Transverse colon (tissue), 4 donors: ENCODE data around the gene HIVEP2. TPM values are rescaled to one million over a fixed set of nuclear protein-coding genes. Genes with fewer than 3 reads are reported as not detected.

Experiments used
- DNase-seq: peaks from one replicate; pipeline ENCODE4 v3.0.0-alpha.2; 2019
- H3K27ac ChIP-seq, 4 donors: fragments of 200-600 bp; sonication (generic); 2 replicates each; pipeline ENCODE4 v1.5.1; 2016 to 2018; ENCODE audit warnings: inconsistent platforms in 4 of 4
- H3K27me3 ChIP-seq: fragments of 200-600 bp; sonication (generic); 2 replicates; pipeline ENCODE4 v1.5.1; 2017; ENCODE audit warnings: inconsistent platforms
- H3K36me3 ChIP-seq, 4 donors: fragments of 200-600 bp; sonication (generic); 2 replicates each; pipeline ENCODE4 v1.5.1; 2017 to 2019; ENCODE audit warnings: inconsistent platforms in 4 of 4
- H3K4me1 ChIP-seq, 4 donors: fragments of 200-600 bp; sonication (generic); 2 replicates each; pipeline ENCODE4 v1.5.1; 2017 to 2020; ENCODE audit warnings: inconsistent platforms in 4 of 4
- H3K4me3 ChIP-seq, 4 donors: fragments of 200-600 bp; sonication (generic); 1 replicate in 1 of 4; 2 replicates in 3 of 4; pipeline versions ENCODE4 v1.5.1 to v1.6.1; 2017 to 2019; ENCODE audit warnings: inconsistent platforms in 4 of 4
- H3K9me3 ChIP-seq, 2 donors: fragments of 200-600 bp; sonication (generic); 2 replicates each; pipeline ENCODE4 v1.5.1; 2017 to 2019; ENCODE audit warnings: inconsistent platforms in 2 of 2
- EP300 ChIP-seq: sonication (generic); formaldehyde crosslinking; IDR thresholded peaks from one replicate; pipeline ENCODE4 v1.6.1; 2017; ENCODE audit warnings: antibody characterized with exemption, low read depth
- POLR2A ChIP-seq: fragments of 450-650 bp; IDR thresholded peaks from one replicate; pipeline ENCODE4 v1.6.1; 2016; ENCODE audit warnings: antibody characterized with exemption, mild to moderate bottlenecking, moderate library complexity
- POLR2AphosphoS5 ChIP-seq, 3 donors: sonication (generic); formaldehyde crosslinking; IDR thresholded peaks; one replicate each; pipeline ENCODE4 v1.6.1; 2016; ENCODE audit warnings: antibody characterized with exemption in 3 of 3
- WGBS, 2 donors: methylation state at CpG; one replicate each; pipeline ENCODE4 v1.1.5; 2018; ENCODE audit warnings: low coverage in 1 of 2; 5-methylcytosine and 5-hydroxymethylcytosine counted together
- in situ Hi-C, 4 donors: fragments of 200-750 bp; cut with MboI; loops; one replicate each; pipeline versions ENCODE4 v1.15.0 to v1.15.1; 2017; ENCODE audit warnings: low sequenced_read_pairs in 3 of 4, low pct_ligation_motif_present in 1 of 4, low pct_unique_long_range_greater_than_20kb in 1 of 4
- intact Hi-C: fragments of 100-400 bp; cut with DNase I; formaldehyde crosslinking; loops from one replicate; pipeline ENCODE4 v1.15.1; 2023; ENCODE audit warnings: low total_unique reads
- total RNA-seq, 4 donors: library from RNA; depleted of rRNA; stranded (reverse); fragments of >200 nt; gene quantifications; one replicate each; pipeline ENCODE4 v1.1.0, GENCODE V29; 2016
- TF ChIP-seq, protein P1 (sequence below), 5 experiments: fragments of 200-600 bp in 3 of 5; fragments of 450-650 bp in 2 of 5; sonication (generic) in 3 of 5; IDR thresholded peaks; 1 replicate in 2 of 5; 2 replicates in 3 of 5; pipeline ENCODE4 v1.5.1; 2016 to 2017; ENCODE audit warnings: antibody characterized with exemption in 5 of 5, inconsistent platforms in 3 of 5, mild to moderate bottlenecking in 2 of 5, moderate library complexity in 1 of 5

HIVEP2 gene
- total RNA-seq, 4 donors from 2014 or later = 10.0 to 22.5 (median 13.7) TPM

DNA sequence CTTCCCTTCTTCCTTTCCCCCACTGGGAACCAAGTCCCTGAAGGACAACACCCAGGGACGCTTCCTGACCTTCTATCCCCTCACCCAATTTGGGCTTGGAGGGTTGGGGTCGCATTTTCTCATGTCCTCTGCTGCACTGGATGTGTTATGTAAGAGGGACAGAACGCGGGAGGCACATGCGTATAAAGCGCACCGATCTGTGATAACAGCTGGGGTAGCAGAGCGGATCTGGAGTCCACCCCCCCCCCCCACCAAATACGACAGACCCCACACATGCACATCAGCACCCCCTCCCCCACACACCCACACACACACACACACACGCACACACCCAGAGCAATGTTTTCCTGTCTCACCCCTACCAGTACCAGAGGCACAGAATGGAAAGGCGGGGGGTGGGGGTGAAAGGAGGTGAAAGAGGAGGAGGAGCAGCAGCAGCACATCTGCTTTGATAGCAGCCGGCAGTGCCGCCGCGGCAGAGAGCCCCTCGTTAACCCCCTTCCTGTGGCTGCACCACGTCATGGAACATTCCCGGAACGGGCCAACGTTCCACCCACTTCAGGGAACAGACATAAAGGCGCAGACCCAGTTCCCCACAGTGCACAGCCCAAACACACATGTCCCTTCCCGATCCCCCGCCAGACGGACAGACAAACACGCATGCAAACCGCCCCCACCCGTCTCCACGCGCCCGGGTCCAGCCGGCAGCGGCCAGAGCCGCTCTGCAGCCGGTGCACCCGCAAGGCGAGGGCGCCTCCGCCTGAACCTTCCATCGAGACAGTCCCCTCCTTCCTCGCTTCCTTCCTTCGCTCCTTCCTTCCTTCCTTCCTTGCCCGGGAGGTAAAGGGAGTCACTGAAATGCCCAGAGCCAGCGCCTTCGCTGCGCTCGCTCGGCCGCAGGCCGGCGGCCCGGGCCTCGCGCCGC lies 590 bp downstream of the HIVEP2 start:
- no peaks in the 10 kb centered on the region for H3K36me3 ChIP-seq
- TF ChIP-seq EP300 = peak; percentile 95
- TF ChIP-seq POLR2A = peak; percentile 87
- peak; percentile 89 to 94 (median 92) for TF ChIP-seq POLR2AphosphoS5 (IDR thresholded peaks at IDR 0.05)
- TF ChIP-seq, protein P1, sequence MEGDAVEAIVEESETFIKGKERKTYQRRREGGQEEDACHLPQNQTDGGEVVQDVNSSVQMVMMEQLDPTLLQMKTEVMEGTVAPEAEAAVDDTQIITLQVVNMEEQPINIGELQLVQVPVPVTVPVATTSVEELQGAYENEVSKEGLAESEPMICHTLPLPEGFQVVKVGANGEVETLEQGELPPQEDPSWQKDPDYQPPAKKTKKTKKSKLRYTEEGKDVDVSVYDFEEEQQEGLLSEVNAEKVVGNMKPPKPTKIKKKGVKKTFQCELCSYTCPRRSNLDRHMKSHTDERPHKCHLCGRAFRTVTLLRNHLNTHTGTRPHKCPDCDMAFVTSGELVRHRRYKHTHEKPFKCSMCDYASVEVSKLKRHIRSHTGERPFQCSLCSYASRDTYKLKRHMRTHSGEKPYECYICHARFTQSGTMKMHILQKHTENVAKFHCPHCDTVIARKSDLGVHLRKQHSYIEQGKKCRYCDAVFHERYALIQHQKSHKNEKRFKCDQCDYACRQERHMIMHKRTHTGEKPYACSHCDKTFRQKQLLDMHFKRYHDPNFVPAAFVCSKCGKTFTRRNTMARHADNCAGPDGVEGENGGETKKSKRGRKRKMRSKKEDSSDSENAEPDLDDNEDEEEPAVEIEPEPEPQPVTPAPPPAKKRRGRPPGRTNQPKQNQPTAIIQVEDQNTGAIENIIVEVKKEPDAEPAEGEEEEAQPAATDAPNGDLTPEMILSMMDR (IDR thresholded peaks at IDR 0.05) = no peak
- H3K27me3 ChIP-seq = no peaks in the 10 kb centered on the region
- in situ Hi-C loops = no loop called here
- H3K9me3 ChIP-seq = no peaks in the 10 kb centered on the region
- H3K27ac ChIP-seq = peak overlapping the region; percentile 94 to 99 (median 98)
- peak; percentile 89 for DNase-seq
- H3K4me3 ChIP-seq = peak overlapping the region; percentile 80 to 87 (median 83)
- WGBS, 2 donors = 0 to 1% methylated on average over 2 to 53 of the region's 54 CpGs
- intact Hi-C loops = loop anchor here (10.0 kb wide), 1 partner anchor 60 kb away; no protein-coding TSS in a partner anchor
- H3K4me1 ChIP-seq = peaks cover 9 to 30% (median 13%) of the 10 kb centered on the region in 4 donors

DNA sequence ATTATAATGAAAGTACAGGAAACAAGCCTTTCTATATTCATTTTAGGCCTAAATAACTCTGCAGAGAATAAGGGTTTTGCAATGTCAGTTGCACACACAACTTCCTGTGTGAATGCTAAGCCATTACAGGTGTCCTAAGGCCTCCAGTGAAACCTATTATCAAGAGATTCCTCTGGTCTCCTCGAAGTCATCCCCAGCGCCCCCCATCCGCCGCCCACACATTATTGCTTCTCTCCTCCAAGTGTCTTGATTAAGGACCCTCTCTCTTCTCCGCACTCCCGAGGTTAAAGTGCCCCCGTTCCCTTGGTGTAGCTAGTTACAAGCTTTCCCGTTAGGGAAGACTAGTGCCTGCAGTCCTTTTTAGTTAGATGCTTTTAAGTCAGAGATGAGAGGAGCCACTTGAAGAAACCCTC lies 1.3 kb downstream of the HIVEP2 start:
- Histone ChIP-seq H3K27me3 (no peaks in the 10 kb centered on the region), H3K9me3 (no peaks in the 10 kb centered on the region), H3K27ac (peak overlapping the region; percentile 94 to 99 (median 98)), H3K36me3 (no peaks in the 10 kb centered on the region), H3K4me3 (peak overlapping the region; percentile 3 to 87 (median 83)), H3K4me1 (peaks cover 9 to 35% (median 13%) of the 10 kb centered on the region in 4 donors)
- intact Hi-C loops = loop anchor here (10.0 kb wide), 1 partner anchor 59 kb away; no protein-coding TSS in a partner anchor
- 23 to 38% methylated on average over 8 of the region's 8 CpGs for WGBS, 2 donors
- peak; percentile 19 for DNase-seq
- in situ Hi-C loops = no loop called here
- TF ChIP-seq EP300 = no peak
- TF ChIP-seq POLR2A = no peak
- TF ChIP-seq, protein P1 (IDR thresholded peaks at IDR 0.05) = no peak
- no peak for TF ChIP-seq POLR2AphosphoS5 (IDR thresholded peaks at IDR 0.05)

DNA sequence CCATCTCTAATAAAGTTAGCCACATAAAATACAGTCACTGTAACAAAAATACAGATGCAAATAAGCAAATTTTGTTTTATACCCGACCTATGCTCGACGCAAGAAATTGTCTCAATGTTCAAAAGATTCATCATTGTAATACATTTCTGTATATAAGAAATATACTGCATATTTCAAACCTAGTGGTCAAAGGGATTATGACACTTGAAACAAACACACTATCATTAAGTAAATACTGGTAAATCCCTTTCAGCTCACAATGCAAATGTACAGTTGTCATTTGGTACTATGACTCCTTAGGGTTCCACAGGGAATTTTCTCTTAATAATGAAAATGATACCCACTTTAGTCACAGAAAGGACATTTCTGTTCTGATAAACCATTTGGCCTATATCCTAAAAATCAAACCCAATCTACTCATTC lies 2.2 kb downstream of the HIVEP2 start:
- intact Hi-C loops = loop anchor here (10.0 kb wide), 1 partner anchor 58 kb away; no protein-coding TSS in a partner anchor

DNA sequence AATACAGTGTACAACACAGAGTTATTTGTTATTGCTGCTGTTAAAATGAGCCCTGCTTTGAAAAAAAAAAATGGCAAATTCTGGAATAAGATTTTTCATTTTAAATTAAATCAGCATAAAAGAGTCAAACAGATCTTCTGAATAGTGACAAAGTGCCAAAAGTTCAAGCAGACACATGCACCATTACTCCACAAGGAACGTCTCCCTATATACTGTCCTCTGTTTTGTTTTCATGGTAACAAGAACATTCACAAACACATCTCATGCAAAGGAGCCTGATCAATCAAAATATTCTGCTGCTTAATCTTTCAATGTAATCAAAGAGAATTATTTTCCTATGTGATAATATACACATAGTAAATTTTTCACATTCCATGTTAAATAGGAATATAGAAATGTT lies 2.7 kb downstream of the HIVEP2 start:
- H3K4me3 ChIP-seq = no peak overlapping the region
- peaks cover 9 to 36% (median 16%) of the 10 kb centered on the region in 4 donors for H3K4me1 ChIP-seq
- H3K36me3 ChIP-seq = no peaks in the 10 kb centered on the region
- no peaks in the 10 kb centered on the region for H3K9me3 ChIP-seq
- no peaks in the 10 kb centered on the region for H3K27me3 ChIP-seq
- WGBS, 2 donors = 27 to 33% methylated on average over 1 of the region's 1 CpG
- intact Hi-C loops = loop anchor here (10.0 kb wide), 1 partner anchor 57 kb away; no protein-coding TSS in a partner anchor
- in situ Hi-C loops = no loop called here
- H3K27ac ChIP-seq = no peak overlapping the region
- DNase-seq = no peak
- TF ChIP-seq POLR2A = no peak
- TF ChIP-seq, protein P1 (IDR thresholded peaks at IDR 0.05) = no peak
- no peak for TF ChIP-seq POLR2AphosphoS5 (IDR thresholded peaks at IDR 0.05)
- TF ChIP-seq EP300 = no peak

More for the DNA sequence above, 2.2 kb downstream of the HIVEP2 start:
- no peak for DNase-seq
- WGBS, 2 donors = 34 to 50% methylated on average over 3 of the region's 3 CpGs
- Histone ChIP-seq H3K27me3 (no peaks in the 10 kb centered on the region), H3K4me3 (no peak overlapping the region), H3K4me1 (peaks cover 9 to 38% (median 16%) of the 10 kb centered on the region in 4 donors), H3K27ac (peak overlapping the region; percentile 94 to 99 (median 98)), H3K36me3 (no peaks in the 10 kb centered on the region), H3K9me3 (no peaks in the 10 kb centered on the region)
- TF ChIP-seq EP300 = no peak
- TF ChIP-seq, protein P1 (IDR thresholded peaks at IDR 0.05) = peak; percentile 57 to 69 (median 64)
- in situ Hi-C loops = no loop called here
